H9 (cell line): ENCODE data around the gene CEP112. TPM values are rescaled to one million over a fixed set of nuclear protein-coding genes. Genes with fewer than 3 reads are reported as not detected.

Source experiments
- DNase-seq: peaks from one replicate; pipeline ENCODE4 v3.0.0-alpha.2; 2017
- H2AFZ ChIP-seq: one replicate; pipeline ENCODE4 v1.6.1; 2013; ENCODE audit warnings: mild to moderate bottlenecking, low read length, control low read depth, moderate library complexity
- H2AK5ac ChIP-seq: 2 replicates; pipeline ENCODE4 v1.6.1; 2013; ENCODE audit warnings: low read length, control low read depth, mixed read lengths; ENCODE audit not compliant: insufficient read length
- H2BK120ac ChIP-seq: one replicate; pipeline ENCODE4 v1.6.1; 2013; ENCODE audit warnings: low read depth, mild to moderate bottlenecking, low read length, control low read depth, inconsistent platforms; ENCODE audit not compliant: poor library complexity, severe bottlenecking
- H2BK12ac ChIP-seq: 2 replicates; pipeline ENCODE4 v1.6.1; 2013; ENCODE audit warnings: low read length, control low read depth, mixed read lengths, low read depth; ENCODE audit not compliant: insufficient read length
- H2BK15ac ChIP-seq: 2 replicates; pipeline ENCODE4 v1.6.1; 2013; ENCODE audit warnings: low read depth, low read length, control low read depth
- H2BK20ac ChIP-seq: one replicate; pipeline ENCODE4 v1.6.1; 2013; ENCODE audit warnings: low read depth, mild to moderate bottlenecking, low read length, control low read depth, inconsistent platforms; ENCODE audit not compliant: poor library complexity, severe bottlenecking
- H2BK5ac ChIP-seq: 2 replicates; pipeline ENCODE4 v1.6.1; 2013; ENCODE audit warnings: low read length, control low read depth, mixed read lengths; ENCODE audit not compliant: insufficient read length
- H3K14ac ChIP-seq: 2 replicates; pipeline ENCODE4 v1.6.1; 2013; ENCODE audit warnings: low read length, control low read depth; ENCODE audit not compliant: insufficient read depth
- H3K18ac ChIP-seq: 2 replicates; pipeline ENCODE4 v1.6.1; 2013; ENCODE audit warnings: low read depth, mild to moderate bottlenecking, mixed read lengths, low read length, control low read depth; ENCODE audit not compliant: insufficient read length
- H3K23ac ChIP-seq: 2 replicates; pipeline ENCODE4 v1.6.1; 2013; ENCODE audit warnings: low read length, control low read depth, mixed read lengths, low read depth; ENCODE audit not compliant: insufficient read length
- H3K23me2 ChIP-seq: 2 replicates; pipeline ENCODE4 v1.6.1; 2013; ENCODE audit warnings: low read depth, mild to moderate bottlenecking, mixed read lengths, low read length, control low read depth; ENCODE audit not compliant: insufficient read length, poor library complexity, severe bottlenecking
- H3K27ac ChIP-seq: 2 replicates; pipeline ENCODE4 v1.5.1; 2013; ENCODE audit warnings: low read length, control low read depth, mixed read lengths, low read depth; ENCODE audit not compliant: insufficient read length
- H3K27me3 ChIP-seq: 2 replicates; pipeline ENCODE4 v1.6.1; 2013; ENCODE audit warnings: low read length, control low read depth, inconsistent platforms; ENCODE audit not compliant: insufficient read depth
- H3K4ac ChIP-seq: 2 replicates; pipeline ENCODE4 v1.6.1; 2013; ENCODE audit warnings: low read depth, mild to moderate bottlenecking, control low read depth, inconsistent platforms, low read length, moderate library complexity
- H3K4me1 ChIP-seq: 2 replicates; pipeline ENCODE4 v1.6.1; 2013; ENCODE audit warnings: low read length, control low read depth, inconsistent platforms; ENCODE audit not compliant: insufficient read depth
- H3K4me2 ChIP-seq: 2 replicates; pipeline ENCODE4 v1.6.1; 2013; ENCODE audit warnings: low read length, control low read depth, mixed read lengths; ENCODE audit not compliant: insufficient read length, insufficient read depth
- H3K56ac ChIP-seq: 2 replicates; pipeline ENCODE4 v1.6.1; 2013; ENCODE audit warnings: low read depth, mild to moderate bottlenecking, mixed read lengths, low read length, control low read depth; ENCODE audit not compliant: insufficient read length
- H3K79me1 ChIP-seq: 2 replicates; pipeline ENCODE4 v1.6.1; 2013; ENCODE audit warnings: low read depth, mild to moderate bottlenecking, moderate library complexity, low read length, control low read depth, inconsistent platforms; ENCODE audit not compliant: insufficient read depth, poor library complexity, severe bottlenecking
- H3K79me2 ChIP-seq: 2 replicates; pipeline ENCODE4 v1.6.1; 2013; ENCODE audit warnings: low read length, control low read depth, inconsistent platforms; ENCODE audit not compliant: insufficient read depth
- H3K9ac ChIP-seq: 2 replicates; pipeline ENCODE4 v1.6.1; 2013; ENCODE audit warnings: low read length, control low read depth, mixed read lengths; ENCODE audit not compliant: insufficient read length; ENCODE audit errors: extremely low read depth
- H3K9me3 ChIP-seq: one replicate; pipeline ENCODE4 v1.6.1; 2013; ENCODE audit warnings: low read depth, low read length, inconsistent platforms; ENCODE audit not compliant: control insufficient read depth
- H3T11ph ChIP-seq: one replicate; pipeline ENCODE4 v1.6.1; 2013; ENCODE audit warnings: mild to moderate bottlenecking, low read length, control low read depth, inconsistent platforms
- H4K20me1 ChIP-seq: one replicate; pipeline ENCODE4 v1.6.1; 2013; ENCODE audit not compliant: control insufficient read depth, insufficient read length, insufficient read depth
- H4K5ac ChIP-seq: 2 replicates; pipeline ENCODE4 v1.6.1; 2013; ENCODE audit warnings: low read depth, mild to moderate bottlenecking, mixed read lengths, low read length, control low read depth; ENCODE audit not compliant: insufficient read length
- H4K8ac ChIP-seq: replicated peaks from 2 replicates; pipeline ENCODE4 v1.6.1; 2013; ENCODE audit warnings: low read length, control low read depth, mixed read lengths, low read depth; ENCODE audit not compliant: insufficient read length
- H4K91ac ChIP-seq: 2 replicates; pipeline ENCODE4 v1.6.1; 2013; ENCODE audit warnings: low read depth, mild to moderate bottlenecking, moderate library complexity, mixed read lengths, low read length, control low read depth; ENCODE audit not compliant: insufficient read length
- H3K27ac Mint-ChIP-seq, 3 experiments: 2 replicates in 2 of 3; 3 replicates in 1 of 3; pipeline ENCODE4 v1.8.0; 2020 to 2021; ENCODE audit warnings: mixed read lengths in 3 of 3, mild to moderate bottlenecking in 1 of 3, moderate library complexity in 1 of 3
- H3K27me3 Mint-ChIP-seq: 2 replicates; pipeline ENCODE4 v1.8.0; 2021; ENCODE audit warnings: low read depth, mild to moderate bottlenecking, moderate library complexity, mixed read lengths
- H3K36me3 Mint-ChIP-seq, 3 experiments: 2 replicates in 2 of 3; 3 replicates in 1 of 3; pipeline ENCODE4 v1.8.0; 2020 to 2021; ENCODE audit warnings: low read depth in 3 of 3, mixed read lengths in 3 of 3; ENCODE audit not compliant: insufficient read depth in 1 of 3
- H3K4me1 Mint-ChIP-seq, 2 experiments: 2 replicates each; pipeline ENCODE4 v1.8.0; 2020; ENCODE audit warnings: mixed read lengths in 2 of 2
- H3K4me3 Mint-ChIP-seq, 2 experiments: 2 replicates in 1 of 2; 3 replicates in 1 of 2; pipeline ENCODE4 v1.8.0; 2020 to 2021; ENCODE audit warnings: mild to moderate bottlenecking in 2 of 2, mixed read lengths in 2 of 2, moderate library complexity in 1 of 2
- H3K9me3 Mint-ChIP-seq, 2 experiments: 2 replicates in 1 of 2; 3 replicates in 1 of 2; pipeline ENCODE4 v1.8.0; 2020; ENCODE audit warnings: mild to moderate bottlenecking in 2 of 2, mixed read lengths in 2 of 2, moderate library complexity in 1 of 2
- WGBS: extraction: QIAGEN DNeasy Blood & Tissue Kit; methylation state at CpG from one replicate; pipeline ENCODE4 v1.1.7; 2013; ENCODE audit warnings: missing lambda C conversion rate, low lambda C conversion rate, mixed read lengths; ENCODE audit not compliant: insufficient read length; ENCODE audit errors: extremely low coverage; 5-methylcytosine and 5-hydroxymethylcytosine counted together
- total RNA-seq: library from RNA; stranded (reverse); gene quantifications from 2 replicates; pipeline ENCODE4 v1.2.1, GENCODE V29; 2021
- TF ChIP-seq, protein P1 (sequence below): fragments of 200-600 bp; sonication (generic); conservative IDR thresholded peaks from 3 replicates; pipeline ENCODE4 v1.8.0; 2021; ENCODE audit warnings: antibody characterized with exemption, mild to moderate bottlenecking

CEP112 gene
- total RNA-seq, 1 experiment from 2014 or later = 5.4 TPM

DNA sequence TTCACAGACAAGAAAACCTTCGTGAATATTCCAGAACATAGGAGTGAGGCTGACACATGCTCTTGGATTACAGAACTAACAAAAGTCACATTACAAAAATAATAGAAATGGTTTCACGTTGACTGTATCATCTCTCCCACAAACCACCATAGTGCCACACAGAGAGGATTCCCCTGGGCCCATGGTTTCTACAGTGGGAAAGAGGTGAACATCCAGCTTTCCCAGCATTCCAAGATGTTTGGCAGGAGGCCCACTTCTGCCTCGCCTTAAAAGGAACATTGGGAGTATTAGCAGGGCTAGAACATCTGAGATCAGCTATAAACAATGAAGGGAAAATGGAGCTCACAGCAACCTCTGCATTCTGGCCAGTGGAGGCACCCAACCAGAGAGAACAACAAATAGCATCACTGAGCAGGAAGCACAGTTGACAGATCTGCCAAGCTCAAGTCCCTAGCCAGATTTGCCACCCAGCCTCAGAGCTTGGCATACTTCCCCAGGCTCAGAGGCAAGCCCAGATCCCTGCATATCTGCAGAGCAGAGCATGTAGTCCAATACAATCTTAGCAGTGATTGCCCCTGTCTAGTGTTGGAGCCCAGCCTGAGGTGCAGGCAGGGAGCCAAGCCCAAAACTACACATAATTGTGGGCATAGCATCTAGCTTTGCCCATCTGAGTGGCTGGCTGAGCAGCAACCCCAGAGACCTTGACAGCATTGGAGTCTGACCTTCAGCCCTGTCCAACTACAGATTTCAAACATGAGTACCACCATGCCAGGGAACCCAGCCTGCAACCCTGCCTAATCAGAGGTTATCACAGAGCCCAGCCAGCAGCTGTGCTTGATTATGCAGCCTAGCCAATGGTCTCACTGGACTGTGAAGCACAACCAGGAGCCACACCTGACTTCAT lies 260.4 kb downstream of the CEP112 start:
- Histone ChIP-seq H3K27me3 (no peaks in the 10 kb centered on the region), H2BK12ac (no peak overlapping the region), H3K9ac (no peak overlapping the region), H3K23me2 (no peaks in the 10 kb centered on the region), H3K4me2 (no peak overlapping the region), H2BK5ac (no peak overlapping the region), H3K18ac (no peak overlapping the region), H3K4ac (no peak overlapping the region), H4K8ac (no peak overlapping the region), H3K79me1 (no peaks in the 10 kb centered on the region), H3K9me3 (no peaks in the 10 kb centered on the region), H2AK5ac (no peak overlapping the region), H2BK15ac (no peak overlapping the region), H3K56ac (no peak overlapping the region), H3T11ph (no peak overlapping the region), H3K79me2 (no peaks in the 10 kb centered on the region), H3K23ac (no peak overlapping the region), H3K27ac (no peak overlapping the region), H4K5ac (peak overlapping the region; percentile 87), H2BK20ac (no peak overlapping the region), H2BK120ac (no peak overlapping the region), H4K20me1 (no peaks in the 10 kb centered on the region), H3K14ac (peak overlapping the region; percentile 65; the same call in 1 of the 2 replicates), H2AFZ (no peak overlapping the region), H3K4me1 (no peaks in the 10 kb centered on the region), H4K91ac (no peak overlapping the region)
- no CpG with 5 or more reads among the region's 3 CpGs for WGBS
- H3K4me3 Mint-ChIP-seq = no peak overlapping the region
- peaks cover 9 to 23% (median 16%) of the 10 kb centered on the region in 3 experiments; a peak in 5 of 7 replicates for H3K36me3 Mint-ChIP-seq
- H3K27me3 Mint-ChIP-seq = no peaks in the 10 kb centered on the region
- DNase-seq = no peak
- H3K4me1 Mint-ChIP-seq = no peaks in the 10 kb centered on the region
- no peak overlapping the region for H3K27ac Mint-ChIP-seq
- TF ChIP-seq, protein P1, sequence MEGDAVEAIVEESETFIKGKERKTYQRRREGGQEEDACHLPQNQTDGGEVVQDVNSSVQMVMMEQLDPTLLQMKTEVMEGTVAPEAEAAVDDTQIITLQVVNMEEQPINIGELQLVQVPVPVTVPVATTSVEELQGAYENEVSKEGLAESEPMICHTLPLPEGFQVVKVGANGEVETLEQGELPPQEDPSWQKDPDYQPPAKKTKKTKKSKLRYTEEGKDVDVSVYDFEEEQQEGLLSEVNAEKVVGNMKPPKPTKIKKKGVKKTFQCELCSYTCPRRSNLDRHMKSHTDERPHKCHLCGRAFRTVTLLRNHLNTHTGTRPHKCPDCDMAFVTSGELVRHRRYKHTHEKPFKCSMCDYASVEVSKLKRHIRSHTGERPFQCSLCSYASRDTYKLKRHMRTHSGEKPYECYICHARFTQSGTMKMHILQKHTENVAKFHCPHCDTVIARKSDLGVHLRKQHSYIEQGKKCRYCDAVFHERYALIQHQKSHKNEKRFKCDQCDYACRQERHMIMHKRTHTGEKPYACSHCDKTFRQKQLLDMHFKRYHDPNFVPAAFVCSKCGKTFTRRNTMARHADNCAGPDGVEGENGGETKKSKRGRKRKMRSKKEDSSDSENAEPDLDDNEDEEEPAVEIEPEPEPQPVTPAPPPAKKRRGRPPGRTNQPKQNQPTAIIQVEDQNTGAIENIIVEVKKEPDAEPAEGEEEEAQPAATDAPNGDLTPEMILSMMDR = no peak
- H3K9me3 Mint-ChIP-seq = peaks cover 18 to 26% of the 10 kb centered on the region in 2 experiments
